ENCODE measurements around the gene COL6A2. TPM values are rescaled to one million over a fixed set of nuclear protein-coding genes. Genes with fewer than 3 reads are reported as not detected.

The COL6A2 gene
- total and polyA plus RNA-seq, 10 donors: 101 to 259 (median 192) TPM

GRCh38 chr21:46118316-46119143, 20.6 kb downstream of the COL6A2 start:
- no peak overlapping the region for H3K27ac ChIP-seq
- 85 to 95% (median 90%) methylated on average over 22 to 27 of the region's 27 CpGs for WGBS, 5 donors

GRCh38 chr21:46119144-46119636, 21.3 kb downstream of the COL6A2 start:
- no peak overlapping the region for H3K27ac ChIP-seq
- no peak for TF ChIP-seq POLR2AphosphoS5 (IDR thresholded peaks at IDR 0.05)
- no peak for TF ChIP-seq POLR2A (IDR thresholded peaks at IDR 0.05)
- no peak for TF ChIP-seq CTCF (IDR thresholded peaks at IDR 0.05 in 8 of 11, conservative IDR thresholded peaks at IDR 0.05 in 3 of 11)
- WGBS, 5 donors: 83 to 95% (median 92%) methylated on average over 3 to 12 of the region's 12 CpGs
- intact Hi-C loops (cut with DNase I; ENCODE audit: low total_unique reads): no loop called here
- H3K36me3 ChIP-seq: peaks cover 0 to 91% (median 37%) of the 10 kb centered on the region in 6 donors
- peaks cover 0 to 15% (median 10%) of the 10 kb centered on the region in 8 donors for H3K9me3 ChIP-seq
- DNase-seq: peak; percentile 50
- no peaks in the 10 kb centered on the region for H3K27me3 ChIP-seq (replicated peaks in 1 of 7)
- H3K4me3 ChIP-seq: no peak overlapping the region
- no peaks in the 10 kb centered on the region for H3K4me1 ChIP-seq

More at GRCh38 chr21:46118316-46119143, 20.6 kb downstream of the COL6A2 start:
- H3K27me3 ChIP-seq (replicated peaks in 1 of 7): no peaks in the 10 kb centered on the region
- peak; percentile 65 for DNase-seq
- H3K4me3 ChIP-seq: no peak overlapping the region
- intact Hi-C loops (cut with DNase I; ENCODE audit: low total_unique reads): no loop called here
- H3K4me1 ChIP-seq: no peaks in the 10 kb centered on the region
- H3K9me3 ChIP-seq: peaks cover 0 to 15% (median 10%) of the 10 kb centered on the region in 8 donors
- TF ChIP-seq CTCF (IDR thresholded peaks at IDR 0.05 in 8 of 11, conservative IDR thresholded peaks at IDR 0.05 in 3 of 11) (no peak), POLR2AphosphoS5 (IDR thresholded peaks at IDR 0.05) (no peak), POLR2A (IDR thresholded peaks at IDR 0.05) (no peak)
- H3K36me3 ChIP-seq: peaks cover 0 to 98% (median 41%) of the 10 kb centered on the region in 6 donors

- H3K9me3 ChIP-seq: peaks cover 0 to 11% (median 5%) of the 10 kb centered on the region in 8 donors
- WGBS, 5 donors: 77 to 91% (median 82%) methylated on average over 4 to 14 of the region's 14 CpGs
- intact Hi-C loops (cut with DNase I; ENCODE audit: low total_unique reads): no loop called here
- no peak overlapping the region for H3K27ac ChIP-seq
- H3K36me3 ChIP-seq: peaks cover 0 to 91% (median 34%) of the 10 kb centered on the region in 6 donors
- H3K4me1 ChIP-seq: no peaks in the 10 kb centered on the region
- no peak for TF ChIP-seq POLR2AphosphoS5 (IDR thresholded peaks at IDR 0.05)
- TF ChIP-seq CTCF (IDR thresholded peaks at IDR 0.05 in 8 of 11, conservative IDR thresholded peaks at IDR 0.05 in 3 of 11): no peak
- TF ChIP-seq POLR2A (IDR thresholded peaks at IDR 0.05): no peak
- peak; percentile 29 for DNase-seq
- no peak overlapping the region for H3K4me3 ChIP-seq
- H3K27me3 ChIP-seq (replicated peaks in 1 of 7): no peaks in the 10 kb centered on the region
These were observed 21.8 kb downstream of the COL6A2 start for GRCh38 chr21:46119637-46120271.

Data from spleen (tissue), 11 donors.